ENCODE data around the gene NPBWR2.

NPBWR2 gene

DNA sequence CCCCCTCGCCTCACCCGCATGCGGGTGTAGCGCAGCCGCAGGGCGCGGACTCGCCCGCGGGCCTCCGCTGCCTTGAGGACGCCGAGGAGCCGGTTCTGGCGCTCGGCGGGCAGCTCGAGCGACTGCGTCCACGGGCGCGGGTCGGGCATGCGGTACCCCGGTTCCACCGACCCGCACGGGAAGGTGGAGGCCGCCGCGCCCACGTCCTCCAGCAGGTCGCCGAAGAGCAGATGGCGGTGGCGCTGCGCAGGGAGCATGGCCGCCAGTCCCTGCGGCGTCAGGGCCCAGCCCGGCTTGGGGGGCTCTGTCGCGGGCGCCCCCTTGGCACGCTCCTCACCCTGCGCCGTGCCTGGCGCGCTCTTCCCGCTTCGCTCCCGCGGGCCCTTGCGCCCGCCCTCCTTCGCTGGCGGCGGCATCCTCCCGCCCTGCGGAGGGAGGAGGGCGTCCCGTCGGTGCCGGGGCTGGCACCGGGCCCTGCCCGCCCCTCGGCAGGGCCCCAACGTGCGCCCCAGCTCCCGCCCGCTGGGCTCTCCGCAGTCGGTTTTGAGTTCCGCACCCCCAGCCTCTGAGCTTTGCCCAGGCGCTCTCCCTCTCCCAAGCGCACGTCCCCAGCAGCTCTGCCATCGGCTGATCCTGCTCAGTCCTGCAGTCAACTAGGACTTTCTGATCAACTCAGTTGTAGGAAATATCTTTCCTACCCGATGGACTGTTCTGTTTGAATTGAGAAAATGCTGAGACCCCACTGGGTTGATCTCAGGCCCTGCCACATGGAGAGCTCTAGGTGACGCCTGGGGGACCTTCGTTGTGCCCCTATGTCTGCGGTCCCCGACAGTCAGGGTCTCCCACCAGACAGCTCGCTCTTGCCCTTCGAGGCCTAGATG lies 23.3 kb downstream of the NPBWR2 start, which contains the start of gene LKAAEAR1:
Gene LKAAEAR1, minus strand, starts transcription at position 595 of the 881 bp plus-strand sequence. Its CDS starts 179 bp downstream, at position 416.
- DNase-seq, result no peak

DNA sequence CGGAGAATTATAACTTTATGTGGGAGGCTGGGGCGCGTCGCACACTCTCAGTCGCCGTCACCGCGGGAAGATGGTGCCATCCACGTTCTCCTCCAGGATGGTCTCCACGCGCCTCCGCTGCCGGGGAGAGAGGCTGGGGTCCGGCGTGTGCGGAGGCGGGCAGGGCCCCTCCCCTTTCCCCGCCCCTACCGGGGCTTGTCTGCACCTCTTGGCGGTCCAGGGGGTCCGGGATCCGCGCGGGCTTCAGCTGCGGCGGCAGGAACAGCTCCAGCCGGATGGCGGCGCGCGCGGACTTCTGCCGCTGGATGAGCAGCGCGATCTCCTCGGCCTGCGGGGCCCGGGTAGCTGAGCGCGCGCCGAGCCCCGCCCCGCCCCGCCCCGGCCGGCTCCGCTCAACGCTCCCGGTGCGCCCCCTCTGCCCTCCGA lies 24.0 kb downstream of the NPBWR2 start:
- peak; percentile 69 for DNase-seq

DNA sequence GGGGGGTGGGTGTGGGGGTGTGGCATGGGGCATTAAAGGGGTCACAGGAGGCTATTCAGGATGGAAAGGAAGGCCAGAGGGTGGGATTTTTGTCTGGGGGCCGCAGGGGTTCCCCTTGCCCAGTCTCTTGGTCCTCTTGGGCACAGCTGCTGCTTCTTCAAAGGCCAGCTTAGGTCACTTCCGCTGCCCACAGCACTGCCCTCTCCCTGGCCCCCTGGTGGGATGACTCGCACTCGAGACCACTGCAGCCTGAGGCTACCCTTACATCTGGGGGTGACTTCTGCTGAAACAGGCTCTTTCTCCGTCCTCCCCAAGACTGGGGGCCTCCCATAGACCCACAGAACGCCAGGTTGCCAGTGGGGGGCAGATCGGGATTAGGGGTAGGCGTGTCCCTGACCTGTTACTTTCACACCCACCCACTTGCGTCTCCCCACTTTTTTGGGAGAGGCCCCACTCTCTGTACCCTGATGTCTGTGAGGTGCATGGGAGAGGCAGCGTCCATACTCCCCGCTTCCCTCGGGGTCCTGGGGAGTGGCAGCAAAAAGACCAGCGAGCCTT lies 24.5 kb downstream of the NPBWR2 start:
- DNase-seq, result no peak

DNA sequence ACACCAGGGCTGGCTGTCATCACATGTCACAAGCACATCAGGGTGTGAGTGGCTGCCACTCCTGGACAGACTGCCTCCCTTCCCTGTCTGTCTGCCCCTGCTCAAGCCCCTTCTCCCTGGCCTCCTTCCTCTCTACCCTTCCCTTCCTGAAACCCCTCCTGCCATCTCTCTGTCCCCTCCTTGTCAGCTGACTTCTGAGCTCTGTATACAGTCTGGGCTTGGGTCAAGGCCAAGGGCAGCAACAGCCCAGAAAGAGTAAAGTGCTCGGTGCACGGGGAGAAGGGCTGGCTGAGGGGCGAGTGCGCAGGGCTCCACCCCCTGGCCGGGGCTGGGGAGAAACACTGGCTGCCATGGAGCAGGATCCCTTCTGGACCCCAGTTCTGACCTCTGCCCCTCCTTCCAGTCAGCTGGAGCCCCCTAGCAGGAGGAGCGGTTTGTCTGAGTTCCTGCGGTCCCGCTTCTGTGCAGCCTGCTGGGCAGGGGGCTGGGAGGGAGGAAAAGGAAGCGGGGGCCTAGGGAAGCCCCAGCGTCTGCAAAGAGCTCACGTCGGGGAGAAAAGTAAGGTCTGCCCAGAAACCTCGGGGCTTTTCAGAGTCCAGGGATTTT lies 25.1 kb downstream of the NPBWR2 start:
- no peak for DNase-seq

DNA sequence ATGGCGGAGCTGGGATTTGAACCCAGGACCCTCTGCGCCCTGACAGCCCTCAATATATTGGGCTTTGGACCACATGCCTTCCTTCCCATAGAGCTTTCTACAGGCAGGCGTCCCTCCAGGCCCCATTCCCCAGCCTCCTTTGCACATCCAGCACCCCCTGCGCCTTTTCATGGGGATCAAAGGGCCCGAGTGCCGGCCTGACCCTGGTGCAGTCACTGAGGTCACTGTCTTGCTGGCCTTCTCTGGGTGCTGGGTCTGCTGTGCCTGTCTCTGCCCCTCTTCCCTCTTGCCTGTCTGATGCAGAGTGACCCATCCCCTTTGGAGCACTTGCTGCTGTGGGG lies 25.8 kb downstream of the NPBWR2 start:
- DNase-seq, result no peak

DNA sequence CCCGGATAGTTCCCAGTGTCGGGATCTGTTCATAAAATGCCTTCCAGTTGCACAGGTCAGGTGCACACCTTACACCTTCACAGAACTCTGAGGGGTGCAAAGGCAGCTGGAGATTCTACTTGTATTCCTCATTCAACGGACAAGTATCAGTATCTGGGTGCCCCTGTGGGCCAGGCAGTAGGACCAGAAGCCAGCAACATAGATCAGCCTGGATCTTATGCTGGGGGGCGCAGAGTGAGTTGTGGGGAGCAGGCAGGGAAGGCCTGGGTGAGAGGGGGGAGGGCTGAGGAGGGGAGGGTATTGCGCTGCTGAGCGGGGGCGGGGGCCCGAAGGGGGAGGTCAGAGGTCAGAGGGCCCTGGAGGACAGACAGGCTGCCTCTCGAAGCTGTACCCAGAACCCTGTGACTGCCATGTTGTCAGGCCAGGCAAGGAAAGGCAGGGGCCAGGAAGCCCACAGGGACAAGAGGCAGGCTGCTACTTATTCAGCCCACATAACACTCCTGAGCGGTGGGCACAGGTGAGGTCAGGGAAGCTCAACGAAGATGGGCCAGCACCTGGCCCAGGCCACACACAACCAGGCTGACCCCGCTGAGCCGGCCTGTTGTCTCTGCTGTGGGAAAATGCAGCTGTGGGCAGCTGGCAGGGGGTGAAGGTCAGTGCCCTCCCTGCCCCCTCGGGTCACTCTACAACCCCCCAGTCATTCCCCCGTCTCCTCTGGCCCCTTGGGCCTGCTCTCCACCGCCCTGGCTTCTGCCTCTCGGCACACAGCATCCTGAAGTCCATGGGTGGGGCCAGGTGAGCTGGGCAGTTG lies 26.3 kb downstream of the NPBWR2 start:
- DNase-seq, result no peak

DNA sequence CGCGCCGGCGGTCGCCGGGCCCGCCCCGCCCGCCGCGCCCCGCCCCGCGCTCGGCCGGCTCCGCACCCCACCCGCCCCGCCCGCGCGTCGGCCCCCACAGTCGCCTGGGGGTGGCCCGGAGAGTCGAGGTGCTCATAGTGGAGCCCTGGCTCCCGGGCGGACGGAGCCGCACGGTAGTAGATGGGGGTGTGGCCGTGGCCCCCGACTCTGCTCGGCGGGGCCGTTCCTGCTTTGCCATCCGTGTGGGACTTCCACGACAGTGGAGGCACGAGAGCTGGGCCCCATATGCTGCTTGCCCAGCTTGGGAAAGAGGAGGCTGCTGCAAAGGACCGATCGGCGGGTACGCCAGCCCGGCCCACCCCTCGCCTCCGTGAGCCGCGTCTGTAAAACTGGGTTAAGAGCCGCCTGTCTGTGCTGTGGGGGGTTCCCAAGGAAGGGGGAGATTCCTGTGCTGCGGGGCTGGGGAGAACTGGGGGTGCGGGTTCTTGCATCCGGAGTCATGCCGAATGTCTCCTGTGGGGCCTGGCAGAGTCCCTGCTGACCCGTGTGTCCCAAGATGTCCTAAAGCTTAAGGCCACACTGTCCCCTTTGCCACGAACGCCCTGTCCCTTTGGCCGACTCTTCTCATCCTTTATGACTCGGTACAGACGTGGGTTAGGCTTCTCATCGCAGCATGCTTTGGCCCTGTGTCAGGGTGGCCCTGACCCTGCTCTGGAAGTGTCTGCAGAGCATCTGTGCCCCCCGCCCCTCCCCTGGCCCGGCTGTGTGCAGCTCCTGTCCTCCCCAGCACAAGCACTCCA lies 27.2 kb downstream of the NPBWR2 start, which contains the start of gene OPRL1:
Gene OPRL1, plus strand, starts transcription at position 70 of the 800 bp plus-strand sequence. CDS start 12,639 bp downstream, outside the sequence.
- no peak for DNase-seq

DNA sequence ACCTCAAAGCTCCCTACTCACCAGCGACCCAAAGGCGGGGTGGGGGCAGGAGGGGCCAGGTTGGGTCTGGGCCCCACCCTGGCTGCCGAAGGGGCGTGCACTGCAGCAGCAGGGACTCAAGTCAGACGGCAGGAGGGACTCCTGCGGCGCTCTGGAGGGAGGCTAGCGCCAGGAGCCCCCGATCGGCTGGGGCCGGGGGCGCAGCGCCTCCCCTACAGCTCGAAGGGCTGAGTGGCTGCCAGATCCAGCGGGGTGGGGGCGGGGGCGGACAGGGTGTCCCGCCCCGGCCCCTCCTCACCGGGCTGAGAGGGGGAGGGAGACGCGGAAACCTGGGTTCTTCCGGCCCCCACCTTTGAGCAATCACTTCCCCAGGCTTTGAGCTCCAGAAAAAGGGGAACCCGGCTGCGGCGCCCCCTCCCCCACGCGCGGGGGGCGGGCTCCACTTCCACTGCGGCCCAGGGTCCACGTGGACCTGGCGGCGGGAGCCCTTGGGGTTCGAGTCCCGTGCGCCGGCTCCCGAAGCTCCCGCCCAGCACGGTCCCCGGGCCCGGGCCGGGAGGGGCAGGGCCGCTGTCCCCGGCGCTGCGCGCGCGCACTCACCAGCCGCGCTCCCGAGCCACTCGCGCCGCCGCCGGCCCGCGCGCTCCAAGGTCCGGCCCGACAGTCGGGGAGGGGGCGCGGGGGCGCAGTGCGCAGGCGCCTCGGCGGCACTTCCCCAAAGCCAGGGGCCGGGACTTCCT lies 27.9 kb downstream of the NPBWR2 start, which contains the start of gene RGS19:
Gene RGS19, minus strand, starts transcription at position 246 of the 740 bp plus-strand sequence. CDS start 2,632 bp downstream, outside the sequence.
- peak; percentile 69 for DNase-seq

DNA sequence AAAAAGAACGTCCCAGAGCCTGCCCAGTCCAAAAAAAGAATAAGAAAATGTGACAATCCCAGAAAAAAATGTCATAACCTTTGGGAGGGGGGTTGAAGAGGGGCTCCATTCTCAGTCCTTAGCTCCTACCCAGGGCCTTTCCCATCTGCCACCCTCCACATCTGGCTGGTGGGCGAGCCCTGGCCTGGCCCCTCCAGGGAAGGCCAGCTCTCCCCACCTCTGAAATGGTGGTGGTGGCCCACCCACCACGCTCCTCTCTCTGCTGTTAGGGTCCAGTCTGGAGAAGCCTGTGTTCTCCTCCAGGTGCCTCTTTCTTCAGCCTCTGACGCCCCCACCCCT lies 28.5 kb downstream of the NPBWR2 start:
- no peak for DNase-seq

DNA sequence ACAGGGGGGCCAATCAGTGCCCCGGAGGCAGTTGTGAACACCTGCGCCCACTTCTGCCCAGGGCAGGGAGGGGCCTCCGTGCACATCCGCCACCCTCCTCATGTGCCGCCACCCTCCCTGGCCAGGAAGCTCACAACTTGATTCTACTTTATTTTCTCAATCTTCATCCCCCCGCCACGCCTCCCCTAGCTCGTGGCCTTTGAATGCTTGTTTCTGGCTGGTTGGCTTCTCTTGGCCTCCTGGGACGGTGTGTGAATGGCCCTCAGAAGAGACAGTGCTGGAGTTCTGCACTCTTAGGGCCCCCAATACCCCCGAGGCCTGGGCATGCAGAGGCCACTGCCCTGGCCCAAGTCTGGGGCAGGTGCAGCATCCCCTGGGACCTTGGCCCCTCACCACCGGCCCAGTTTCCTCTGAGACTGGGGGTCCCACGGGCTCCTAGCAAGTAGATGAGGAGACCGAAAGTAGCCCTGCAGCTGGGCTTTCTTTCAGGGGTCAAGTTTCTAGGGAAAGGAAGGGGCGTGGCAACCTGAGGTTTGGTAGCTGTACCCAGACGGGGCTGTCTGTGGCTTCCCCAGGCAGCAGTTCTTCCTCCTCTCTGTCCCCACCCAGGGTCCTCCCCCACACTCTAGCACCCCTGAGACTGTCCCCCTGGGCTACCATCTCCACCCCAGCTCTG lies 29.4 kb downstream of the NPBWR2 start:
- DNase-seq, result no peak

DNA sequence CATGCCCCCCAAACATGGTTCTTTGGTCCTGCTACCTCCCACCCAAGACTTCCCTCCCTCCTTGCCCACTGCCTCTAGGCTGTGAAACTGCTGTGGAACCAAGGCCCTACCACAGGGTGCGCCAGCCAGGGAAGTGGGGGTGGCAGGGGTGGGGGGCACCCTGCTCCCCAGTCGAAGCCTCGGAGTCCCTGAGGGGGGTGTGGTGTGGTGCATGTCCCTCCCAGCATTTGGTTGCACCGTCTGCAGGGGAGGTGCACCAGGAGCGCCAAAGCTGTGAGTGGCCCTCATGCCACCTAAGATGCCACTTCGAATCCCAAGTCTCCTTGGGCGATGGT lies 29.9 kb downstream of the NPBWR2 start:
- no peak for DNase-seq

DNA sequence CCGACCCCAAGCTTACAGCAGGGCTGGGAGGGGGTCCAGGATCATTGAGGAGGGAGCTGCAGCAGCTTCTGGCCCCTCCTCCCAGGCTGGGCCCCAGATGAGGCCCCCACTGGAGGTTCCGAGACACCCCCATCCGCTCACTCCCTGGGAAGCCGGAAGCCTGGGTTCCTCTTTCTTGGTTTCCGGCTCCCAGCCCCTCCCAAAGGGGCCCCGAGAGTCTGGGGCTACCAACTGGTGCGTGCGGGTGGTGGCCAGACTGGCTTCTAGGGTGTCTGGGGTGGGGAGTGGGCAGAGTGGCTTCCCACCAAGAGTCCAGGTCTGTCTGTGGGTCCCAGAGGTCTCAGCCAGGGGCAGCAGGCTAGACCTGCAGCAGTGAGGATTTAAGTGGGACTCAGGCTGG lies 30.3 kb downstream of the NPBWR2 start:
- DNase-seq, result no peak

DNA sequence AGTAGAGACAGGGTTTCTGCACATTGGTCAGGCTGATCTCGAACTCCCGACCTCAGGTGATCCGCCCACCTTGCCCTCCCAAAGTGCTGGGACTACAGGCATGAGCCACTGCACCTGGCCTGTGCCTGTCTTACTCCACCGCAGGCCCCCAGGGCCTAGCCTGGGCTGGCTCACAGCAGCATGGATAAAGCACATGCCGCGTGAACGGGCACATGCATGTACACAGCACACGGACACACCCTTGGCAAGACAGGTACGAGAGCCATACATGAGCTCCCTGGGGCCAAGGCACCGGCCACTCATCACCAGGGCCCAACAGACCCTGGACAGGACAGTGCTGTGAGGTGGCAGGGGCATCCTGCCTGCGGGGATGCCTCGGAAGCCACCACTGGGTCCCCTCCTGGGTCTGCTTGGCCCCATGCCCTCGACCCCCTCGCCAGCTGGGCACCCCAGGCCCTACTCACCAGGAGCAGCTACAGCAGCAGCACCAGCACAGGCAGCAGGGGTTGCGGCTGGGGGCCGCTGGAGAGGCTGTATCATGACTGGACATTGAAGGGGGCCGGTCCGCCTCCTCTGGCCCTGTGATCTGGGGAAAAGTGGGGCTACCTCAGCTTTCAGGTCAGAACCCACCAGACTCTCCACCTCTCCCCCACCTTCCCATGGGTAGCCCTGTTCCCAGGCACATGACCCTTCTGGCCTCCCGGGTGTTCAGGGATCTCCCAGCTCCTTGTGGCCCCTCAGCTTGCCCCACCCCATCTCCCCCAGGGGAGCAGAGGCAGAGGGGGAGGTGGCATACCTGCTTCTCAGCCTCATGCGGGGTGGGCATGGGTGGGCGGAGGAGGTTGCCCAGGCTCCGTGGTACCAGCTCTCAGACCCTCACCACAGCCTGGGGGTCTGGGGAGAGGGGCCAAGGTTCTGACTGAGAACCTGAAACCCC lies 31.0 kb downstream of the NPBWR2 start:
- DNase-seq, result no peak

DNA sequence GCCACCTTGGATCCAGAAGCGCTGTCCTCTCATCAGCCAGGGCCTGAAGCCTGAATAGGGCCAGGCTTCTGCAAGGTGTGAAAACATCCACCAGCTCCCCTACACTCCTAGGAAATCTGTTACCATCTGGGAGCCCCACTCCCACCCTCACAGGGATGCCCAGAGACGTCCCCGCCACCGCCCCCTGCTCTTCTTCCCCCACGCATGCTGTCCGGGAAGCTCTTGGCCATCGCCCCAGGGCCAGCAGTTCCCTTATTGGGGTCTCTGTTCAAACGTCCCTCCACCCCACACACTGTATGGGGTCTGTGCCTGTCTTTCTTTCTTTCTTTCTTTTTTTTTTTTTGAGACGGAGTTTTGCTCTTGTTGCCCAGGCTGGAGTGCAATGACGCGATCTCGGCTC lies 31.8 kb downstream of the NPBWR2 start:
- DNase-seq, result no peak

DNA sequence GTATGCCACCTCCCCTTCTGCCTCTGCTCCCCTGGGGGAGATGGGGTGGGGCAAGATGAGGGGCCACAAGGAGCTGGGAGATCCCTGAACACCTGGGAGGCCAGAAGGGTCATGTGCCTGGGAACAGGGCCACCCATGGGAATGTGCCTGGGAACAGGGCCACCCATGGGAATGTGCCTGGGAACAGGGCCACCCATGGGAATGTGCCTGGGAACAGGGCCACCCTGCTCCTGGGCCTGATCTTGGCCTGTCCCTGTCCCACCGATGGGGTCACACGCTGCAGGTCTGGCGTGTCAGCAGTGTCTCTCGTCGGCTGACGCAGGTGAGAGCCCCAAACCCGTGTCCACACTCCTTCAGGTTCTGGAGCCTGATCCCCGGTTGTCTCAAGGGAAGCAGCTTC lies 32.4 kb downstream of the NPBWR2 start:
- DNase-seq, result no peak

DNA sequence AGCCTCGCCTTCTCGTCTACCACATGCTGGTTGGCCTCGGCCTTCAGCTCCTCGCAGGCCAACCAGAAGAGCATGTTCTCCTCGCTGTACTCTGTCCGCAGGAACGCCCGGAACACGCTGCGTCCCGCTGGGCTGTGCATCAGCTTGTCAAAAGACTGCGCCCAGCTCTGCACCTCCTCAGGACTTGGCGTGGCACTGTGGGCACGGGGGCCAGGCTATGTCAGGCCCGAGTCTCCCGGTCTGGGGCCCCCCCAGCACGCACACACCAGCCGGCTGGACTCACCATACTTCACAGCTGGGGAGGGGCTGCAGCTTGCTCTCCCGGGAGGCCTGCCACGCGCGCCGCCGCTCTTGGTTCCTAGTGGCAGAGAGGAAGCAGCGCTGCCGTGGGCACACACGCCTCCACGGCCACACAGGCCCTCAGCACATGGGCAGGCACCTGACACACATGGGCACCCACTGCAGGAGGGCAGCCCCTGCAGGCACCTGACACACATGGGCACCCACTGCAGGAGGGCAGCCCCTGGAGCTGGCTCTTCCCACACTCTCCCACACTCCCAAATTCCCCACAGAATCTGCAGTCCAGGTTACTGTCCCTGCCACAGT lies 33.1 kb downstream of the NPBWR2 start:
- DNase-seq, result no peak

DNA sequence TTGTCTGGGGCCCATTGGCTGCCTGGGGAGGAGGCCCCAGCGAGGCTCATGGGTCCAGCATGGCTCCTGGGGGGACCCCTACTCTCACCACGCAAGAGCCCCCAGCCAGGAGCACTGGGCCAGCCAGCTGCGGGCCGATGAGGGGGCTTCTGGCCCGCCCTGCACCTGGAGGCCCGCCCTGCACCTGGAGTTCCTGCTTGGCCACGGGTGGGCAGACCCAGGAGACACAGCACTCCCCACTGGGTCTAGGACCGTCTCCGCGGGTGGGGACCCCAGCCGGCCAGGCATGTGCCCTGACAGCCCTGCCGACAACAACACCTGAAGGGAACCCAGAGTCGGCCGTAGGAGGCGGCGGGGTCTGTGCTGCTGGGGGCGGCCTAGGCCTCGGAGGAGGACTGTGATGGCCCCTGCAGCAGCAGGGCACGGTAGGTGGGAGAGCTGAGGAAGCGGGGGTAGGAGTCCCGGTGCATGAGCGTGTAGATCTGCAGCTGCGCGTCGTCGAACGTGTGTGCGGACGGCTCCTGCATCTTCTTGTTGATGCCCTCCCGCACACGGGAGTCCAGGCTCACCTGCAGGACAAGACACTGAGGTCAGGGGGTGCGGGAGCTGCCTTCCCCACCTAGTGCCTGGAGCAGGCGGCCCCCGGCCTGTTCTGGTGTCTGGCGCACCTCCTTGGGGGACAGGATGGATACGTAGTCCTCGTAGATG lies 33.7 kb downstream of the NPBWR2 start:
- no peak for DNase-seq

DNA sequence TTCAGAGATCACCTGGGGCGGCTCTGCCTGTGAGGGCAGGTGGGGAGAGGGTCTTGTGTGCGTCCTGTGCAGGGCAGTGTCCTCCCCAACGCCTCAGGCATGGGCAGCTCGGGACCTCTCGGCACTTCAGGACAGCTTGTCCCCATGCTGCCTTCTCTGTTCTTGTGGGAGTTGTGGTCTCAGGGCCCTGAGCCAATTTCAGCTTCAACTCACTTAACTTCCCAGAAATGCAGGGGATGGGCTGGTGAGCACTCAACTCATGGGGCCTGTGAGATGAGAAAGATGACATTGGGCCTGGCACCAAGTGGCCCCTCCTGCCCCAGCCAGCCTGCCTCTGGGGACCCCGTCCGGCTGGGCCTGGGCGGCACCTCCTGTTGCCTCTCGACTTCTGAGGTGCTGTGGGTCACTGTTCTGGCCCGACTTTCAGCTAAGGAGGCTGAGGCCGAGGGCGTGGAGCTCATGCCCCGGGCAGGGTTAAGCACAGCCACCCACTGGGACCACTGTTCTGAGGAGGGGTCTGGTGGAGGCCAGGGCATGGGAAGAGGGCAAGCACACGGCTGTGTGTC lies 34.8 kb downstream of the NPBWR2 start:
- DNase-seq, result no peak

All from stimulated activated CD4-positive, alpha-beta T cell treated with anti-CD3 and anti-CD28 coated beads, Interleukin-12 subunit alpha, Interleukin-12 subunit beta, amount 100 ng/mL, for 4 hours (primary cell).